ENCODE measurements around the gene E2F8. TPM values are rescaled to one million over a fixed set of nuclear protein-coding genes. Genes with fewer than 3 reads are reported as not detected.
"Not testable (repeated sequence)": the region's sequence is repeated elsewhere in the genome, so short reads cannot be mapped to it uniquely, and the experiment has no call there.

The E2F8 gene, protein sequence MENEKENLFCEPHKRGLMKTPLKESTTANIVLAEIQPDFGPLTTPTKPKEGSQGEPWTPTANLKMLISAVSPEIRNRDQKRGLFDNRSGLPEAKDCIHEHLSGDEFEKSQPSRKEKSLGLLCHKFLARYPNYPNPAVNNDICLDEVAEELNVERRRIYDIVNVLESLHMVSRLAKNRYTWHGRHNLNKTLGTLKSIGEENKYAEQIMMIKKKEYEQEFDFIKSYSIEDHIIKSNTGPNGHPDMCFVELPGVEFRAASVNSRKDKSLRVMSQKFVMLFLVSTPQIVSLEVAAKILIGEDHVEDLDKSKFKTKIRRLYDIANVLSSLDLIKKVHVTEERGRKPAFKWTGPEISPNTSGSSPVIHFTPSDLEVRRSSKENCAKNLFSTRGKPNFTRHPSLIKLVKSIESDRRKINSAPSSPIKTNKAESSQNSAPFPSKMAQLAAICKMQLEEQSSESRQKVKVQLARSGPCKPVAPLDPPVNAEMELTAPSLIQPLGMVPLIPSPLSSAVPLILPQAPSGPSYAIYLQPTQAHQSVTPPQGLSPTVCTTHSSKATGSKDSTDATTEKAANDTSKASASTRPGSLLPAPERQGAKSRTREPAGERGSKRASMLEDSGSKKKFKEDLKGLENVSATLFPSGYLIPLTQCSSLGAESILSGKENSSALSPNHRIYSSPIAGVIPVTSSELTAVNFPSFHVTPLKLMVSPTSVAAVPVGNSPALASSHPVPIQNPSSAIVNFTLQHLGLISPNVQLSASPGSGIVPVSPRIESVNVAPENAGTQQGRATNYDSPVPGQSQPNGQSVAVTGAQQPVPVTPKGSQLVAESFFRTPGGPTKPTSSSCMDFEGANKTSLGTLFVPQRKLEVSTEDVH
- total RNA-seq: 0.13 TPM

DNA sequence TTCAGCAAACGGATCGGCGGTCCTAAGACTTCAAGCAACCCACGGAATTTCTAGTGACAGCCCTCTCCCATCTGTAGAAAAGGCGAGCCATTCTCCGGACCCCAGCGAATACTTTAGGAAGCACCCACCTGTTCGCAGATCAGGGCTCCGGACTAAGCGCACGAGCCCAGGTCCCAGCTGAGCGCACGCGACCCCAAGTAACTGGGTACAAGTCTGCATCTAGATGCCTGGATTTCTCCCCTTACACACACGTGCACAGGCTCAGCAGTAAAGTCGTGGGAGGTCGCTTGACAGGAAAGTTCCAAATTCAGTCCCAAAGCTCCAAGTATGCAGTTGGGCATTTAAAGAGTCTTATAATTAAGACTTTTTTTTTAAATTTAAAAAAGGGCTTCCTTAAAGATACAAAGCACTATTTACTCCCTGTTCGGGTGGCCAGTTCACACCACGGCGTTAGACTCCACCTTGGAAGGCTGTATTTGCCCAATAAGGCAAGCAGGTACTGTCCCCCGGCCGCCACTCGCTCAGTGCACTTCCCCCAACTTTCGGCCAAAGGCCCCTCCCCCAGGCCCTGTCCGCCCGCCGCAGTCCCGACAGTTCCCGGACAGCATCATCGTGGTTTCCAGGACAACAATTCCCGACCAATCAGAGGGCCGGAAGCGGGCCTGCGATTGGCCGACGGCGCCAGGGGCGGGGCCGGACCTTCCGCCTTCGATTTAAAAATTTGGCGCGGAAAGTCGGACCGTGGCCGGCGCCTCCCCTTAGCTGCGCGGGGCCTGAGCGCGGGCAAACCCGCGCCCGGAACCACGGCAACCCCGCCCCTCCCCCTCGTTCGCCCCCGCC lies at the start of gene E2F8:
Gene E2F8, minus strand, starts transcription at position 526 of the 840 bp plus-strand sequence. CDS start 824 bp downstream, outside the sequence.
- intact Hi-C loops (cut with DNase I): no loop called here
- peak; percentile 93 for DNase-seq (ENCODE audit: low spot score)
- peak; percentile 98 for ATAC-seq

GRCh38 chr11:19290356-19290755 lies 49.6 kb upstream of the E2F8 start:
- DNase-seq (ENCODE audit: low spot score): no peak
- ATAC-seq: no peak
- intact Hi-C loops (cut with DNase I): no loop called here

GRCh38 chr11:19288256-19288655 lies 47.5 kb upstream of the E2F8 start:
- no peak for DNase-seq (ENCODE audit: low spot score)
- ATAC-seq: no peak
- intact Hi-C loops (cut with DNase I): no loop called here

DNA sequence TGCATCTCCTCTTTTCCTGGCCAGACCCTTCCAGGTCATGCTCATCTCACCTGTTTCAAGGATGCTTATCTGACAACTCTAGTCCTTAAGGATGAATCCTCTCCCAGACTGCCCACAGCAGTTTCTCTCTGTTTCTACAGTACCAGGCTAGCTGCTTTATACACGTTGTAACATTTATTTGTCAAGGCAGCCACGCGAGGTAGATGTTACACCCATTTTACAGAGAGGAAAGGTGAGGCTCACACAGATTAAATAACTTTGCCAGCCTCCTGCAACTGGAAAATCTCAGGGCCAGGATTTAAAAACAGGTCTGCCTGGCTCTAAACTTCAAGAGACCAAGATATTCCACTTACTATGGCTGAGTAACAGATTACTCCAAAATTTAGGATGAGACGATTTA lies 45.7 kb upstream of the E2F8 start:
- ATAC-seq (no peak), DNase-seq (ENCODE audit: low spot score) (no peak)
- intact Hi-C loops (cut with DNase I): no loop called here

DNA sequence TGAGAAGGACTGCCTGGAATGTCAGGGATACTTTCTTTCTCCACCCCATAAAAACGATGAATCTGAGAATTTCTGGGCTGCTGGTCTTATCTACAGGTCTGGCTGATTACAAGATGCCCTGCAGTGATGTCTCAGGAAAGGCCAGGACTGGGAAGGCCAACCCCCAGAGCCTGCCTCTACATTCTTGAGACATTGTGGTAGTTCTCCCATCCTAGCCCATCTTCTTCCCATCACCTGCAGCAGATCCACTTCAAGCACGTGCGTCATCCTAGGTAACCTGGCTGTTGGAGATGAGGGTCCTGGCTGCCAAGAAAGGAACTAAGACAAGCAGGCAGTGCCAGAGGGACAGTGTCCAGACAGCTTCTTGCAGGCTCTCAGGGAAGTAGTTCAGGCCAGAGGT lies 44.1 kb upstream of the E2F8 start:
- ATAC-seq (no peak), DNase-seq (ENCODE audit: low spot score) (no peak)
- intact Hi-C loops (cut with DNase I): no loop called here

- intact Hi-C loops (cut with DNase I): no loop called here
These were observed 43.2 kb upstream of the E2F8 start for GRCh38 chr11:19283991-19284390.

GRCh38 chr11:19281555-19281954 lies 40.8 kb upstream of the E2F8 start:
- DNase-seq (ENCODE audit: low spot score): no peak
- no peak for ATAC-seq
- intact Hi-C loops (cut with DNase I): no loop called here

More at GRCh38 chr11:19283991-19284390, 43.2 kb upstream of the E2F8 start:
- ATAC-seq (no peak), DNase-seq (ENCODE audit: low spot score) (no peak)

- DNase-seq (ENCODE audit: low spot score) (no peak), ATAC-seq (no peak)
- intact Hi-C loops (cut with DNase I): no loop called here
These were observed 40.3 kb upstream of the E2F8 start for GRCh38 chr11:19281041-19281440.

DNA sequence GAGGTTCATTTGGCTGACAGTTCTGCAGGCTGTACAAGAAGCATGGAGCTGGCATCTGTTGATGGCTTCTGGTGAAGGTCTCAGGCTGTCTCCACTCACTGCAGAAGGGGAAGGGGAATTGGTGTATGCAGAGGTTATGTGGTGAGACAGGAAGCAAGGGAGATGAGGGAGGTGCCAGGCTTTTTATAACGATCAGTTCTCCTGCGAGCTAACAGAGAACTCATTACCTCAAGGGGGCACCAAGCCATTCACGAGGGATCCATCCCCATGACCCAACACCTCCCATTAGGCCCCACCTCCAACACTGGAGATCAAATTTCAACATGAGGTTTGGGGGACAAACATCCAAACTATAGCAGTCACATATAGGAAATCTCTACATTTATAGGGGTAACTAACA lies 38.7 kb upstream of the E2F8 start:
- DNase-seq (ENCODE audit: low spot score) (no peak), ATAC-seq (no peak)
- intact Hi-C loops (cut with DNase I): no loop called here

- no peak for ATAC-seq
- intact Hi-C loops (cut with DNase I): no loop called here
- DNase-seq (ENCODE audit: low spot score): no peak
These were observed 36.4 kb upstream of the E2F8 start for GRCh38 chr11:19276859-19277808.

- no peak for ATAC-seq
- intact Hi-C loops (cut with DNase I): no loop called here
- no peak for DNase-seq (ENCODE audit: low spot score)
These were observed 34.8 kb upstream of the E2F8 start for GRCh38 chr11:19275496-19275895.

GRCh38 chr11:19273219-19273618 lies 32.5 kb upstream of the E2F8 start:
- not testable (repeated sequence) for ATAC-seq

GRCh38 chr11:19268909-19269308 lies 28.2 kb upstream of the E2F8 start:
- intact Hi-C loops (cut with DNase I): no loop called here
- DNase-seq (ENCODE audit: low spot score) (no peak), ATAC-seq (no peak)

More at GRCh38 chr11:19273219-19273618, 32.5 kb upstream of the E2F8 start:
- intact Hi-C loops (cut with DNase I); DNase-seq (ENCODE audit: low spot score): not testable (repeated sequence)

GRCh38 chr11:19267567-19267966 lies 26.8 kb upstream of the E2F8 start:
- intact Hi-C loops (cut with DNase I): no loop called here
- no peak for DNase-seq (ENCODE audit: low spot score)
- no peak for ATAC-seq

DNA sequence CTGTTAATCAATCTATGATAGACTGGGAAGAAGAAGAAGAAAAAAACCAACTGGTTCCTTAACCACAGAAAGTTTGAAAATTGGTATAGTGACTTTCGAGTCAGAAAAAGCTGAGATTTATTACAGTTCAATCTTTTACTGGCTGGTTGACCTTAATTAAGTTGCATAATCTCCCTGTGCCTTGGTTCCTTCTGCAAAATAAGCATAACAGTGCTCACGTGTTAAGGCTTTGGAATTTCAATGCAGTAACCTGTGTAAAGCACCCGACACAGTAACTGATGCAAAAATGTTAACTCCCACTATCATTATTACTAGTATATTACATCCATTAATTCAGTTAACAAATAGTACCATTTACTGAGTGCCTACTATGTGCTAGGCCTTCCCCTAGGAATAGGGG lies 22.6 kb upstream of the E2F8 start:
- intact Hi-C loops (cut with DNase I): no loop called here
- no peak for ATAC-seq
- no peak for DNase-seq (ENCODE audit: low spot score)

DNA sequence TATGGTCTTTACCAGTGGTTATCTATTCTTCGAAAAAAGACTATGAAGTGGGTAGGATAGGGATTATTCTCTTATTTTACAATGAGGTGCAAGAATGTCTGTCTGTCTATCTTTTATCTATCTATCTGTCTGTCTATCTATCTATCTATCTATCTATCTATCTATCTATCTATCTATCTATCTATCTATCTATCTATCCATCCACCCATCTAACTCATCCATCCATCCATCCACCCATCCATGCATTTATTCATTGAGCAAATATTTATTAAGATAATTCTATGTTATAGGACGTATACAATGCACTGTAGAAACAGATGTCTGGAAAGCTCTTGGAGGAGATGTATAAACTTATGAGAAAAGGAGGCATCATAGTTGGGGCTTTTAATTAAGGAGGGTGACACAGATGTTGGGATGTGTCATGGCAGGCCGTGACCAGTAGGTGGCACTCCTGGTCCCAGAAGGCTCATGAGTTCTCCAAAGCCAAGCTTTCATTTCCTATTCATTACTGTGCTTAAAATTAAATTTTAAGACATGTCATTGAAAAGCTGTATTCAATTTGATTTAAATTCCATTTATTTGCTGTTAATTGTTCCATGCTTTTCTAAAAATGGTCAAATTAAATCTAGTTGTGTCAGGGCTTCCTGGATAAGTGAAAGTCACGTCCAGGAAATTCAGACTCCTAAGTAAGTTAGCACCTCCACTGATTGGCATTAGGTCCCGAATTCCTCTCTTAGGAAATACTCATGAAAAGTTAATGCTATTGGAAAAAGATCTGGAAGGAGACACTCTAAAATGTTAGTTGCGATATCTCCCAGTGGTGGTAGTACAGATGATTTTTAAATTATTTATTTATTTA lies 19.0 kb upstream of the E2F8 start:
- DNase-seq (ENCODE audit: low spot score): peak; percentile 82
- peak; percentile 78 for ATAC-seq
- intact Hi-C loops (cut with DNase I): no loop called here

DNA sequence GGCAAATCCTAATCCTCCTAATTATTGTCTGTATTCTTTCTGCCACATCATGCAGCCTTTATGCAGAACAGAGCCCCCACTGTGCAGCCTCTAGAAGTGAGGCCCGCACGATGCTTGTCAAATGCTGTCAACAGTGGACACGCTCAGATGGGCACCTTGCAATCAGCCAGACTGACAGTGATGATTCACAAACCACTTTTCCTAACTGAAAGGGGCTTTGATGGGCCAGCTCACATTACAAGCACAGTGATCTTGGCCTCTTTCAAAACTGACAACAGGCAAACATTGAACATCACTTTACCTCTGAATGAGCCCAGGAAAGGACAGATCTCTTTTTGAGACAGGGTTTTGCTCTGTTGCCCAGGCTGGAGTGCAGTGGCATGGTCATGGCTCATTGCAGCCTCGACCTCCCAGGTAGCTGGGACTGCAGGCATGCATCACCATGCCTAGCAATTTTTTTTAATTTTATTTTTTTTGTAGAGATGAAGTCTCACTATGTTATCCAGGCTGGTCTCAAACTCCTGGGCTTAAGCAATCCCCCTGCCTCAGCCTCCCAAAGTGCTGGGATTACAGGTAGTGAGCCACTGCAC lies 18.0 kb upstream of the E2F8 start:
- DNase-seq (ENCODE audit: low spot score) (no peak), ATAC-seq (no peak)
- intact Hi-C loops (cut with DNase I): no loop called here
